Endothelial cell of umbilical vein (primary cell): ENCODE data around the gene IP6K3. TPM values are rescaled to one million over a fixed set of nuclear protein-coding genes. Genes with fewer than 3 reads are reported as not detected.

Experiments used
- BruUV-seq: library from RNA; stranded (reverse); fragments of 400-500 nt; replicated peaks from 2 replicates; lab custom pipeline; 2021; lab: Mats Ljungman, UMichigan
- CTCF ChIA-PET: fragments of 300-600, 350-600 bp; sonication (Branson Sonifier 250); formaldehyde crosslinking; loops from one replicate; lab custom pipeline; 2021; ENCODE audit warnings: antibody characterized with exemption, inconsistent platforms; lab: Charles Lee
- POLR2A ChIA-PET: fragments of 300-600, 350-600 bp; sonication (Branson Sonifier 250); formaldehyde crosslinking; loops from one replicate; lab custom pipeline; 2021; ENCODE audit warnings: antibody characterized with exemption, inconsistent platforms; lab: Charles Lee
- DNase-seq: peaks from one replicate; pipeline ENCODE4 v3.0.0-alpha.2; 2011; ENCODE audit warnings: low read depth, low spot score
- FAIRE-seq: peaks from 2 replicates; lab custom pipeline; 2011; peaks lifted over from hg19 to GRCh38; lab: Jason Lieb, UNC
- H2AFZ ChIP-seq: 2 replicates; pipeline ENCODE4 v1.6.0; 2012; ENCODE audit warnings: low read depth, low read length, control low read depth, inconsistent platforms
- H3K27ac ChIP-seq: 2 replicates; pipeline ENCODE4 v1.5.1; 2011; ENCODE audit warnings: low read depth, mild to moderate bottlenecking, control low read depth, low read length, moderate library complexity; ENCODE audit not compliant: insufficient read depth
- H3K27me3 ChIP-seq, 2 experiments: 2 replicates each; pipeline versions ENCODE4 v1.6.0 to v1.6.1; 2011; ENCODE audit warnings: low read length in 2 of 2, mixed read lengths in 1 of 2; ENCODE audit not compliant: control insufficient read depth in 2 of 2, insufficient read depth in 2 of 2
- H3K36me3 ChIP-seq, 2 experiments: 2 replicates in 1 of 2; 3 replicates in 1 of 2; pipeline ENCODE4 v1.5.1; 2011; ENCODE audit warnings: low read length in 2 of 2, mild to moderate bottlenecking in 1 of 2, moderate library complexity in 1 of 2; ENCODE audit not compliant: control insufficient read depth in 2 of 2, insufficient read depth in 2 of 2; ENCODE audit errors: extremely low read depth in 1 of 2
- H3K4me1 ChIP-seq: 3 replicates; pipeline ENCODE4 v1.5.1; 2011; ENCODE audit warnings: mild to moderate bottlenecking, low read length; ENCODE audit not compliant: control insufficient read depth, insufficient read depth; ENCODE audit errors: extremely low read depth
- H3K4me2 ChIP-seq: 2 replicates; pipeline ENCODE4 v1.6.1; 2011; ENCODE audit warnings: low read length, control low read depth, mixed read lengths; ENCODE audit not compliant: insufficient read depth
- H3K4me3 ChIP-seq, 3 experiments: fragments of 200-600 bp in 1 of 3; sonication (generic), shearing (Covaris generic) in 1 of 3; replicated peaks in 1 of 3; 2 replicates each; pipeline ENCODE4 v1.5.1; 2011 to 2016; ENCODE audit warnings: control low read depth in 3 of 3, low read length in 3 of 3, mild to moderate bottlenecking in 2 of 3, inconsistent platforms in 1 of 3, low read depth in 1 of 3, moderate library complexity in 1 of 3; ENCODE audit not compliant: insufficient read depth in 1 of 3
- H3K79me2 ChIP-seq: 2 replicates; pipeline ENCODE4 v1.6.0; 2012; ENCODE audit warnings: low read length, inconsistent platforms; ENCODE audit not compliant: control insufficient read depth, insufficient read depth
- H3K9ac ChIP-seq: replicated peaks from 2 replicates; pipeline ENCODE3; 2011; ENCODE audit warnings: low read length, control low read depth; ENCODE audit not compliant: insufficient read depth; ENCODE audit errors: extremely low read depth
- H3K9me1 ChIP-seq: replicated peaks from 3 replicates; pipeline ENCODE4 v1.6.0; 2011; ENCODE audit warnings: mild to moderate bottlenecking, low read length; ENCODE audit not compliant: control insufficient read depth, insufficient read depth; ENCODE audit errors: extremely low read depth
- H3K9me3 ChIP-seq: replicated peaks from 2 replicates; pipeline ENCODE4 v1.5.1; 2012; ENCODE audit warnings: low read length, inconsistent platforms; ENCODE audit not compliant: control insufficient read depth, insufficient read depth
- H4K20me1 ChIP-seq: replicated peaks from 2 replicates; pipeline ENCODE3; 2011; ENCODE audit warnings: mild to moderate bottlenecking, low read length; ENCODE audit not compliant: control insufficient read depth, insufficient read depth; ENCODE audit errors: extremely low read depth
- CTCF ChIP-seq, 2 donors: IDR thresholded peaks; 1 replicate in 1 of 2; 2 replicates in 1 of 2; pipeline ENCODE4 v1.5.1; 2011; ENCODE audit warnings: low read length in 2 of 2, mild to moderate bottlenecking in 2 of 2, moderate library complexity in 2 of 2, control low read depth in 1 of 2, inconsistent platforms in 1 of 2, low read depth in 1 of 2; ENCODE audit not compliant: insufficient read depth in 1 of 2; ENCODE audit errors: extremely low read depth in 1 of 2
- EZH2 ChIP-seq: IDR thresholded peaks from 2 replicates; pipeline ENCODE4 v1.6.1; 2012; ENCODE audit warnings: borderline replicate concordance, low read depth, mild to moderate bottlenecking, moderate library complexity, low read length, inconsistent platforms; ENCODE audit not compliant: severe bottlenecking
- FOS ChIP-seq: IDR thresholded peaks from 2 replicates; pipeline ENCODE4 v1.6.1; 2011; ENCODE audit warnings: mild to moderate bottlenecking, low read length, moderate library complexity, borderline replicate concordance; ENCODE audit not compliant: insufficient read depth
- GATA2 ChIP-seq: IDR thresholded peaks from 2 replicates; pipeline ENCODE4 v1.7.0; 2011; ENCODE audit warnings: low read depth, mild to moderate bottlenecking, moderate library complexity, mixed read lengths, low read length; ENCODE audit not compliant: insufficient read length, insufficient read depth
- JUN ChIP-seq: IDR thresholded peaks from 2 replicates; pipeline ENCODE4 v1.6.1; 2011; ENCODE audit warnings: borderline replicate concordance, low read depth; ENCODE audit not compliant: insufficient read length, insufficient read depth
- MYC ChIP-seq: IDR thresholded peaks from one replicate; pipeline ENCODE4 v1.6.1; 2011; ENCODE audit warnings: mild to moderate bottlenecking, low read depth, low read length
- POLR2A ChIP-seq: IDR thresholded peaks from 2 replicates; pipeline ENCODE4 v1.6.1; 2012; ENCODE audit warnings: low read depth, mild to moderate bottlenecking, control low read depth, low read length
- POLR2AphosphoS5 ChIP-seq: IDR thresholded peaks from 2 replicates; pipeline ENCODE4 v1.6.1; 2012; ENCODE audit warnings: low read depth, mild to moderate bottlenecking, control low read depth, low read length, moderate library complexity; ENCODE audit not compliant: insufficient read depth
- dilution Hi-C: fragments of 300-500 bp; cut with MboI; formaldehyde crosslinking; loops from one replicate; pipeline ENCODE4 v1.15.0; 2019; ENCODE audit warnings: low sequenced_read_pairs; ENCODE audit not compliant: extremely low pct_ligation_motif_present
- intact Hi-C: fragments of 100-400 bp; cut with micrococcal nuclease; formaldehyde crosslinking; loops from one replicate; pipeline ENCODE4 v1.10.0; 2022
- polyA plus RNA-seq, 4 experiments: library from polyadenylated mRNA; depleted of rRNA in 3 of 4; stranded (reverse) in 3 of 4; unstranded in 1 of 4; fragments of >200 nt; gene quantifications; 2 replicates each; pipeline versions ENCODE4 v1.2.1 to v1.2.3, GENCODE V29; 2011 to 2012; ENCODE audit warnings: missing spikeins in 1 of 4
- total RNA-seq: library from RNA; stranded (reverse); gene quantifications from 2 replicates; pipeline ENCODE4 v1.2.3, GENCODE V29; 2021
- TF ChIP-seq, protein P1 (sequence below): IDR thresholded peaks from 2 replicates; pipeline ENCODE4 v1.6.1; 2011; ENCODE audit not compliant: insufficient read depth, insufficient read length

IP6K3 gene
- total and polyA plus RNA-seq, 2 donors (not counting 3 experiments of a cell fraction or from before 2014, with no cell fraction given): not detected

DNA sequence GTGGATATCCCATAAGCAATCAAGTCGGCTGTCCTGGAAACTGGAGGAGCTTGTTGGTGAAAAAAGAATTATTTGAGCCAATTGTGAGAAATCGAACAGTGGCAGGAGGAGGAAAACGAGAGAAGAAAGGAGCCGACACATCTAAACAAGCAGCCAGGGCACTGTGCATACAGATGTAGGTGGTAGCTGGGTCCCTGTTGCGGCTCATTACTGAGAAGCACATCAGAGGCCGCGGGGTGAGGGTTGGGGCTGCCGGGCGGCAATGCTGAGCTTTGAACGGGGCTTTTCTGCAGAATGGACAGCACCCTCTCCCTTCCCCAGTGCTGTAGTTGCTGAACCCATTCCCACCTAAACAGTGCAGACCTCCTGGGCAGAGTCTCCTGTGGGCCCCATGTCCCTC lies 46.3 kb upstream of the IP6K3 start:
- no peak overlapping the region for H3K4me3 ChIP-seq
- no peak for FAIRE-seq
- TF ChIP-seq CTCF (IDR thresholded peaks at IDR 0.05; ENCODE audit: extremely low read depth in 1 of 2, insufficient read depth in 1 of 2, low read depth in 1 of 2, low read length in 2 of 2): no peak
- no peak for TF ChIP-seq POLR2AphosphoS5
- no peak for TF ChIP-seq EZH2
- TF ChIP-seq FOS: no peak
- TF ChIP-seq, protein P1, sequence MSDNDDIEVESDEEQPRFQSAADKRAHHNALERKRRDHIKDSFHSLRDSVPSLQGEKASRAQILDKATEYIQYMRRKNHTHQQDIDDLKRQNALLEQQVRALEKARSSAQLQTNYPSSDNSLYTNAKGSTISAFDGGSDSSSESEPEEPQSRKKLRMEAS: no peak
- TF ChIP-seq MYC: no peak
- no peak for TF ChIP-seq POLR2A
- no peak for TF ChIP-seq GATA2
- no peak for TF ChIP-seq JUN
- CTCF ChIA-PET: interaction anchor here (0.9 to 2.9 kb wide), 3 partner anchors 10 to 22 kb away, joined by 3 to 14 read pairs (median 4); no protein-coding TSS in a partner anchor
- no peak overlapping the region for H3K4me2 ChIP-seq
- peaks cover 3% of the 10 kb centered on the region for H3K79me2 ChIP-seq
- no peak for DNase-seq
- peaks cover 5% of the 10 kb centered on the region for H3K4me1 ChIP-seq
- no peak overlapping the region for H3K9ac ChIP-seq
- H4K20me1 ChIP-seq: no peaks in the 10 kb centered on the region
- no peak overlapping the region for H2AFZ ChIP-seq
- no peak overlapping the region for H3K27ac ChIP-seq
- H3K9me3 ChIP-seq: no peaks in the 10 kb centered on the region
- intact Hi-C loops (no loop called here), dilution Hi-C loops (no loop called here)
- POLR2A ChIA-PET: no interaction called here
- BruUV-seq: no TSS peak
- no peaks in the 10 kb centered on the region for H3K9me1 ChIP-seq
- peaks cover 0 to 6% of the 10 kb centered on the region in 2 experiments for H3K27me3 ChIP-seq
- H3K36me3 ChIP-seq: no peaks in the 10 kb centered on the region
